HG03521 (cell line): ENCODE measurements around the gene CDH6.

ENCODE experiments used
- ATAC-seq: cut with Tn5 transposase; IDR thresholded peaks from one replicate; pipeline ENCODE4 v1.9.1; 2021; ENCODE audit warnings: mild to moderate bottlenecking, moderate library complexity; ENCODE audit not compliant: unreplicated experiment

CDH6 gene

GRCh38 chr5:31196309-31196708 is 2.8 kb downstream of the CDH6 start:
- no peak for ATAC-seq

- no peak for ATAC-seq
These were observed 3.7 kb downstream of the CDH6 start for GRCh38 chr5:31197183-31197582.

- no peak for ATAC-seq
These were observed 11.5 kb downstream of the CDH6 start for GRCh38 chr5:31204958-31205357.

GRCh38 chr5:31208043-31208442 is 14.6 kb downstream of the CDH6 start:
- ATAC-seq, result no peak

- no peak for ATAC-seq
These were observed 15.8 kb downstream of the CDH6 start for GRCh38 chr5:31209334-31209733.

- no peak for ATAC-seq
These were observed 17.6 kb downstream of the CDH6 start for GRCh38 chr5:31211098-31211497.

- no peak for ATAC-seq
These were observed 19.8 kb downstream of the CDH6 start for GRCh38 chr5:31213257-31213656.

GRCh38 chr5:31213705-31214121 is 20.2 kb downstream of the CDH6 start:
- ATAC-seq, result no peak

GRCh38 chr5:31214229-31214628 is 20.7 kb downstream of the CDH6 start:
- ATAC-seq, result no peak

GRCh38 chr5:31215236-31215635 is 21.8 kb downstream of the CDH6 start:
- ATAC-seq, result no peak

- no peak for ATAC-seq
These were observed 24.0 kb downstream of the CDH6 start for GRCh38 chr5:31217446-31217845.

- ATAC-seq, result no peak
These were observed 25.5 kb downstream of the CDH6 start for GRCh38 chr5:31218978-31219377.

GRCh38 chr5:31221001-31221400 is 27.5 kb downstream of the CDH6 start:
- no peak for ATAC-seq

GRCh38 chr5:31225118-31225517 is 31.6 kb downstream of the CDH6 start:
- no peak for ATAC-seq

GRCh38 chr5:31225613-31226012 is 32.1 kb downstream of the CDH6 start:
- ATAC-seq, result no peak

- ATAC-seq, result no peak
These were observed 33.2 kb downstream of the CDH6 start for GRCh38 chr5:31226651-31227050.

GRCh38 chr5:31229266-31229665 is 35.8 kb downstream of the CDH6 start:
- ATAC-seq, result no peak

GRCh38 chr5:31231177-31231838 is 37.8 kb downstream of the CDH6 start:
- ATAC-seq, result no peak

GRCh38 chr5:31232273-31232888 is 38.9 kb downstream of the CDH6 start:
- peak; percentile 89 for ATAC-seq

- ATAC-seq, result no peak
These were observed 41.9 kb downstream of the CDH6 start for GRCh38 chr5:31235381-31235780.

- no peak for ATAC-seq
These were observed 42.9 kb downstream of the CDH6 start for GRCh38 chr5:31236339-31236738.

GRCh38 chr5:31237174-31237573 is 43.7 kb downstream of the CDH6 start:
- no peak for ATAC-seq

GRCh38 chr5:31238497-31238896 is 45.0 kb downstream of the CDH6 start:
- no peak for ATAC-seq
